ENCODE measurements around the gene MICAL3. TPM values are rescaled to one million over a fixed set of nuclear protein-coding genes. Genes with fewer than 3 reads are reported as not detected.

Gene MICAL3
- total and polyA plus RNA-seq, 2 of the 8 experiments (the other 6 are each of a cell fraction or from before 2014, with no cell fraction given) = 8.3 to 41.8 TPM

GRCh38 chr22:17974087-17974486 lies 50.3 kb downstream of the MICAL3 start:
- DNase-seq (ENCODE audit: low read depth in 1 of 2, low spot score in 2 of 2) (no peak), FAIRE-seq (no peak)
- Histone ChIP-seq H2AK5ac (ENCODE audit: low read depth, low read length) (no peak overlapping the region), H3K23ac (ENCODE audit: insufficient read length) (no peak overlapping the region), H3K79me1 (ENCODE audit: low read depth, low read length) (peaks cover 11% of the 10 kb centered on the region), H3K56ac (replicated peaks; ENCODE audit: insufficient read length, low read depth, low read length) (no peak overlapping the region), H3K27ac (ENCODE audit: low read depth, low read length) (no peak overlapping the region), H4K20me1 (replicated peaks in 1 of 2; ENCODE audit: control insufficient read depth in 1 of 2, insufficient read depth in 2 of 2, low read length in 2 of 2) (peaks cover 2 to 6% of the 10 kb centered on the region in 2 experiments), H3K4ac (replicated peaks; ENCODE audit: insufficient read length, low read depth, low read length) (no peak overlapping the region), H2BK120ac (replicated peaks; ENCODE audit: low read depth, low read length) (no peak overlapping the region), H3K14ac (ENCODE audit: insufficient read length) (no peak overlapping the region), H3K4me1 (replicated peaks in 1 of 4; ENCODE audit: control insufficient read depth in 3 of 4, insufficient read depth in 4 of 4, low read length in 3 of 4) (peaks cover 4 to 13% (median 9%) of the 10 kb centered on the region in 4 experiments), H4K91ac (replicated peaks; ENCODE audit: insufficient read length, low read length) (no peak overlapping the region), H3K9me3 (ENCODE audit: insufficient read depth in 2 of 2, low read depth in 1 of 2, low read length in 1 of 2) (no peaks in the 10 kb centered on the region), H3K18ac (ENCODE audit: extremely low read depth, low read length) (no peak overlapping the region), H3K79me2 (ENCODE audit: control insufficient read depth in 1 of 2, insufficient read depth in 2 of 2, low read length in 2 of 2) (peaks cover 3 to 41% of the 10 kb centered on the region in 2 experiments; a peak in 3 of 4 replicates), H2BK12ac (ENCODE audit: low read depth, low read length) (no peak overlapping the region), H3K36me3 (ENCODE audit: control insufficient read depth in 2 of 4, insufficient read depth in 4 of 4, low read length in 3 of 4) (no peaks in the 10 kb centered on the region), H2BK5ac (ENCODE audit: low read depth, low read length) (no peak overlapping the region), H4K5ac (ENCODE audit: insufficient read length, low read depth, low read length) (no peak overlapping the region), H3K23me2 (ENCODE audit: low read depth, low read length) (no peaks in the 10 kb centered on the region), H2AFZ (ENCODE audit: low read length) (no peak overlapping the region), H2BK20ac (ENCODE audit: low read length) (no peak overlapping the region), H2BK15ac (ENCODE audit: low read length) (no peak overlapping the region), H3K27me3 (replicated peaks in 1 of 4; ENCODE audit: control insufficient read depth in 3 of 4, extremely low read depth in 1 of 4, insufficient read depth in 3 of 4, low read length in 3 of 4) (no peaks in the 10 kb centered on the region), H3K4me2 (ENCODE audit: insufficient read depth in 1 of 2, low read depth in 2 of 2, low read length in 2 of 2) (no peak overlapping the region), H3K9ac (replicated peaks in 1 of 4; ENCODE audit: extremely low read depth in 1 of 4, low read depth in 3 of 4, low read length in 3 of 4) (no peak overlapping the region), H4K8ac (ENCODE audit: extremely low read depth, insufficient read depth, low read length) (no peak overlapping the region), H3K4me3 (ENCODE audit: extremely low read depth in 1 of 4, insufficient read depth in 2 of 4, low read depth in 3 of 4, low read length in 4 of 4) (no peak overlapping the region)
- ChIA-PET POLR2A (ENCODE audit: partially characterized antibody) (no interaction called here), CTCF (ENCODE audit: partially characterized antibody) (interaction anchor here (1.0 to 1.8 kb wide), 5 partner anchors 10 to 94 kb away, joined by 3 to 6 read pairs (median 4); no protein-coding TSS in a partner anchor)
- 84% methylated on average over 3 of the region's 3 CpGs; no CpG with 5 or more reads in 1 of the 2 experiments for WGBS, 2 experiments (ENCODE audit: extremely low coverage in 1 of 2, insufficient coverage in 1 of 2, insufficient read length in 1 of 2, insufficient replicate concordance in 2 of 2, low coverage in 1 of 2, low lambda C conversion rate in 2 of 2, missing lambda C conversion rate in 1 of 2)
- TF ChIP-seq TBP (IDR thresholded peaks at IDR 0.05; ENCODE audit: low read depth, low read length) = no peak
- no peak for TF ChIP-seq E2F6 (IDR thresholded peaks at IDR 0.05)
- TF ChIP-seq JUN (IDR thresholded peaks at IDR 0.05; ENCODE audit: low read depth, low read length) = no peak
- no peak for TF ChIP-seq POU5F1 (IDR thresholded peaks at IDR 0.05; ENCODE audit: low read depth, low read length)
- no peak for TF ChIP-seq SAP30 (IDR thresholded peaks at IDR 0.05; ENCODE audit: insufficient read depth, insufficient replicate concordance, low read length)
- no peak for TF ChIP-seq SUZ12 (IDR thresholded peaks at IDR 0.05; ENCODE audit: low read length)
- TF ChIP-seq BCL11A (IDR thresholded peaks at IDR 0.05; ENCODE audit: low read depth in 2 of 2, low read length in 2 of 2) = no peak
- no peak for TF ChIP-seq FOSL1 (IDR thresholded peaks at IDR 0.05; ENCODE audit: insufficient read depth, low read depth, low read length)
- no peak for TF ChIP-seq CTBP2 (IDR thresholded peaks at IDR 0.05; ENCODE audit: borderline replicate concordance, insufficient read depth, insufficient read length, low read length)
- TF ChIP-seq POLR2A (IDR thresholded peaks at IDR 0.05; ENCODE audit: control extremely low read depth in 1 of 2, low read depth in 2 of 2, low read length in 2 of 2) = no peak
- no peak for TF ChIP-seq SP1 (IDR thresholded peaks at IDR 0.05; ENCODE audit: low read depth, low read length)
- TF ChIP-seq RFX5 (IDR thresholded peaks at IDR 0.05; ENCODE audit: borderline replicate concordance, low read depth, low read length) = no peak
- TF ChIP-seq SIX5 (IDR thresholded peaks at IDR 0.05; ENCODE audit: low read depth, low read length) = no peak
